NB4 (cell line): Measurements from ENCODE around the gene GLI1.

ENCODE experiments used
- MYC ChIP-seq: IDR thresholded peaks from 2 replicates; pipeline ENCODE4 v1.6.1; 2011; ENCODE audit warnings: low read depth, low read length
- POLR2A ChIP-seq: IDR thresholded peaks from 2 replicates; pipeline ENCODE4 v1.6.1; 2011; ENCODE audit warnings: mild to moderate bottlenecking; ENCODE audit not compliant: insufficient read length; ENCODE audit errors: extremely low read depth
- TF ChIP-seq, protein P1 (sequence below): IDR thresholded peaks from one replicate; pipeline ENCODE4 v1.5.1; 2012; ENCODE audit warnings: low read depth, low read length
- TF ChIP-seq, protein P2 (sequence below): IDR thresholded peaks from 2 replicates; pipeline ENCODE4 v1.6.1; 2011; ENCODE audit warnings: low read depth, low read length

DNA sequence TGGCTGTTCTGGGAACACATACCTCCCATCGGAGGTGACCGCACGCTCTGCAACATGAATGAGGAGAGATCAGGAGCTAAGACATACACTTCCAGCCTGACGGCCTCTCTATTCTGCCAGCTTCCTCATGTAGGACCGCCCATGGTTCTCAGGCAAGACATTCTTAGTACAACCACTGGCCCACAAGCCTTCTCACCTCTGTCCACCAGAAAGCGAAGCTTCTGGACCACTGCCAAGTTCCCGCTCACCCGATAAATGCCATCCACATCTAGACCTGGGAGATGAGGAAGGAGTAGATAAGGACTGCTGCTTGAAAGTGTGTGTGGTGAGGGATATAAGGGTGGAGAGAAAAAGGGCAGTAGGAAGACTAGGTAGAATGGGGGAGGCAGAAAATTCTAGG, 14.8 kb downstream of the GLI1 start:
- TF ChIP-seq, protein P1, sequence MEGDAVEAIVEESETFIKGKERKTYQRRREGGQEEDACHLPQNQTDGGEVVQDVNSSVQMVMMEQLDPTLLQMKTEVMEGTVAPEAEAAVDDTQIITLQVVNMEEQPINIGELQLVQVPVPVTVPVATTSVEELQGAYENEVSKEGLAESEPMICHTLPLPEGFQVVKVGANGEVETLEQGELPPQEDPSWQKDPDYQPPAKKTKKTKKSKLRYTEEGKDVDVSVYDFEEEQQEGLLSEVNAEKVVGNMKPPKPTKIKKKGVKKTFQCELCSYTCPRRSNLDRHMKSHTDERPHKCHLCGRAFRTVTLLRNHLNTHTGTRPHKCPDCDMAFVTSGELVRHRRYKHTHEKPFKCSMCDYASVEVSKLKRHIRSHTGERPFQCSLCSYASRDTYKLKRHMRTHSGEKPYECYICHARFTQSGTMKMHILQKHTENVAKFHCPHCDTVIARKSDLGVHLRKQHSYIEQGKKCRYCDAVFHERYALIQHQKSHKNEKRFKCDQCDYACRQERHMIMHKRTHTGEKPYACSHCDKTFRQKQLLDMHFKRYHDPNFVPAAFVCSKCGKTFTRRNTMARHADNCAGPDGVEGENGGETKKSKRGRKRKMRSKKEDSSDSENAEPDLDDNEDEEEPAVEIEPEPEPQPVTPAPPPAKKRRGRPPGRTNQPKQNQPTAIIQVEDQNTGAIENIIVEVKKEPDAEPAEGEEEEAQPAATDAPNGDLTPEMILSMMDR = no peak
- no peak for TF ChIP-seq POLR2A
- TF ChIP-seq, protein P2, sequence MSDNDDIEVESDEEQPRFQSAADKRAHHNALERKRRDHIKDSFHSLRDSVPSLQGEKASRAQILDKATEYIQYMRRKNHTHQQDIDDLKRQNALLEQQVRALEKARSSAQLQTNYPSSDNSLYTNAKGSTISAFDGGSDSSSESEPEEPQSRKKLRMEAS = no peak
- no peak for TF ChIP-seq MYC
